ENCODE results near the gene LYPD6B.
"Not testable (repeated sequence)": the region's sequence is repeated elsewhere in the genome, so short reads cannot be mapped to it uniquely, and the experiment has no call there.

Gene LYPD6B

GRCh38 chr2:149221898-149222297 is 183.4 kb downstream of the LYPD6B start:
- DNase-seq: no peak

- no peak for DNase-seq
These were observed 185.1 kb downstream of the LYPD6B start for GRCh38 chr2:149223472-149224095.

GRCh38 chr2:149224543-149224942 is 186.0 kb downstream of the LYPD6B start:
- no peak for DNase-seq

- DNase-seq: no peak
These were observed 186.9 kb downstream of the LYPD6B start for GRCh38 chr2:149225446-149225845.

GRCh38 chr2:149226790-149227189 is 188.3 kb downstream of the LYPD6B start:
- no peak for DNase-seq

GRCh38 chr2:149235816-149236375 is 197.4 kb downstream of the LYPD6B start:
- DNase-seq: no peak

GRCh38 chr2:149236410-149236809 is 197.9 kb downstream of the LYPD6B start:
- DNase-seq: no peak

GRCh38 chr2:149246186-149246585 is 207.7 kb downstream of the LYPD6B start:
- no peak for DNase-seq

- not testable (repeated sequence) for DNase-seq
These were observed 212.9 kb downstream of the LYPD6B start for GRCh38 chr2:149251436-149251835.

- not testable (repeated sequence) for DNase-seq
These were observed 218.4 kb downstream of the LYPD6B start for GRCh38 chr2:149256877-149257276.

GRCh38 chr2:149258531-149258930 is 220.0 kb downstream of the LYPD6B start:
- no peak for DNase-seq

GRCh38 chr2:149259136-149259535 is 220.6 kb downstream of the LYPD6B start:
- no peak for DNase-seq

GRCh38 chr2:149261692-149262091 is 223.2 kb downstream of the LYPD6B start:
- no peak for DNase-seq
